ENCODE results near the gene SHISA5. TPM values are rescaled to one million over a fixed set of nuclear protein-coding genes. Genes with fewer than 3 reads are reported as not detected.
"Not testable (repeated sequence)": the region's sequence is repeated elsewhere in the genome, so short reads cannot be mapped to it uniquely, and the experiment has no call there.

Gene SHISA5
- total RNA-seq, 1 donor from 2014 or later = 244 TPM

GRCh38 chr3:48521635-48522034 lies 17.7 kb upstream of the SHISA5 start:
- intact Hi-C loops (cut with micrococcal nuclease) = no loop called here

GRCh38 chr3:48519277-48519643 lies 15.3 kb upstream of the SHISA5 start:
- intact Hi-C loops (cut with micrococcal nuclease) = no loop called here

DNA sequence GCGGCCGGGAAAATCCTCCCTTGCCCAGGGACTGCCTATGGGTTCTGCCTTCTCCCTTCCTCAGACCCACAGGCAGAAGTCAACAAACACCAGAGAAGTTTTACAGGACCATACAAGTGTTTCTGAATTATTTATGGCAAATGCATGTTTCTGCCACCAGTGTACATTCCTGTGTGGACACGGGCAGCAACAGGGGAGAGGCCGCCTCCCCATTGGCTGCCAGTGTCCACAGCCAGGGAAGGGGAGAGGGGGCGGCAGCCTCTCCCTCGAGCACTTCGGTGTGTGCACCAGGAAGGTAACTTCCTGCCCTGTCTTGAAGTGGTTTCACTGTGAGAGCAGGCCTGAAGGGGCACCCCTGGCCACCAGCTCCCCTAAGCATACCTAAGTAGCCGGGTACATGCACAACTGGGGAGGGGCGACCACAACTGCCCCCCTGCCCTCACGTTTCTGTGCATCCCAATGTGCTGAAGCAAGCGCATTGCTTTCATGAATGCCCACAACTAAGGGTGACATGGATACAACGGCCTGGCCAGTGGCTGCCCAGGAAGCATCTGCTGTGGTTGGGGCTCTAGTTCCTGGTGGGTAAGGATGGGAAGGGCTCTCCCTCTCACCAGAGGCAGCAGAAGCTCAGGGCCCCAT lies 14.8 kb upstream of the SHISA5 start:
- intact Hi-C loops (cut with micrococcal nuclease) = no loop called here

DNA sequence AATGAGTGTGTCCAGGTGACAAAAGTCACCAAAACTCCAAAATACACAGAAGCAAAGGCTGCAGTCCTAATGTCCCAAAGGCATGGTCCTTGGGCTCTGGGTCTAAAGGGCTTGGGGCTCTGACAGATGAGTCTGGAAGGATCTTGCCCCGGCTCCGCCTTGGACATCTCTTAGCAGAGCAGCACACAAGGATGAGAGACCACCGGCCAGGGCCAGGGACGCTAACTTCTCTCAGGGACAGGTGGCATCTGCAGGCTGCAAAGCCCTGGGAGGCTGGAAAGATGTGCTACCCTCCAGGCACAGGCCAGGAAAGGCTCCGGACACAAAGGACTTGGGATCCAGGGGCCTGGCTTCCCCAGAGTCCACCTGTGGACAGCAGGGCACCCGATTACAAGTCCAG lies 14.1 kb upstream of the SHISA5 start:
- intact Hi-C loops (cut with micrococcal nuclease) = no loop called here

- intact Hi-C loops (cut with micrococcal nuclease) = no loop called here
Observed at GRCh38 chr3:48516571-48516970, 12.6 kb upstream of the SHISA5 start.

DNA sequence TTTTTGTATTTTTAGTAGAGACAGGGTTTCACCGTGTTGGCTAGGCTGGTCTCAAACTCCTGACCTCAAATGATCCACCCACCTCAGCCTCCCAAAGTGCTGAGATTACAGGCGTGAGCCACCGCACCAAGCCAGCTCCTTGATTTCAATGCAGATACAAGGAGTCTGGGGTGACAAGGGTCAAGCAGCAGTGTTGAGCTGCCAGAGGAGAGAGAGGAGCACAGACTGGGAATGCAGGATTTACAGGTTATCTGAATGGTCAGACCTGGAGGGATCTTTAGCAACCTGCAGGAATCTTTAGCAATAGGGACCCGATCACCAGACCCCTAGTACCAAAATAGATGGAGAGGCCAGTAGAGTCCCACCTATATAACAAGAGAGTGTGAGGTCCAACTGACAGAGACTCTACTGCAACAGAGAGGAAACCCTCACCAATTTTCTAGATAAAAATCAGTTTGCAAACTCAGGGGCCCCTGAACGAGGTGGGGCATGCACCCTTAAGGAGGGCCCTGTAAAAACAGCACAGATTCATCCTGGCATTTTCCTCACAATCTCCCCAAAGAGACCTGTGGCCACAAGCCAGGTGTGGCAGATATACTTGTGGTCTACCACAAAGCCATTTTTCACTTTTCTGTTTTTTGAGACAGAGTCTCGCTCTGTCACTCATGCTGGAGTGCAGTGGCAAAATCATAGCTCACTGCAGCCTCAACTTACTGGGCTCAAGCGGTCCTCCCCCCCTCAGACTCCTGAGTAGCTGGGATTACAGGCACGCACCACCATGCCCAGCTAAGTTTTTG lies 10.7 kb upstream of the SHISA5 start:
- intact Hi-C loops (cut with micrococcal nuclease) = loop anchor here (1.0 kb wide), 3 partner anchors 7 to 48 kb away; a partner anchor contains a TSS

DNA sequence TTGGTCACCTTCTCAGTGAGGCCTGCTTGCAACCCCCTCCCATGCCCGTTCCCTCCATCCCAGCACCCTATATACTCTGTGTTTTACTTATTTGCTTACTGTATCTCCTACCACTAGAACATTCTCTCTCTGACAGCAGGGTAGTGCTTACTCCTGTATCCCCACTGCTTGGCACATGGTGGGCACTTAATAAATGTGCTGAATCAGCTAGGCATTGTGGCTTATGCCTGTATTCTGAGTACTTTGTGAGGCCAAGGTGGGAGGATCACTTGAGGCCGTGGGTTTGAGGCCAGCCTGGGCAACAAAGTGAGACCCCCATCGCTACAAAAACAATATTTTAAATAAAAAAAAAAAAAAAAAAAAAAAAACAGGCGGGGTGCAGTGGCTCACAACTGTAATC lies 7.6 kb upstream of the SHISA5 start:
- intact Hi-C loops (cut with micrococcal nuclease) = no loop called here

- intact Hi-C loops (cut with micrococcal nuclease) = loop anchor here (1.0 to 2.0 kb wide), 9 partner anchors 8 to 239 kb away; partner anchors contain the start of genes CCDC51 and TMA7
Observed at GRCh38 chr3:48507256-48508061, 3.5 kb upstream of the SHISA5 start.

DNA sequence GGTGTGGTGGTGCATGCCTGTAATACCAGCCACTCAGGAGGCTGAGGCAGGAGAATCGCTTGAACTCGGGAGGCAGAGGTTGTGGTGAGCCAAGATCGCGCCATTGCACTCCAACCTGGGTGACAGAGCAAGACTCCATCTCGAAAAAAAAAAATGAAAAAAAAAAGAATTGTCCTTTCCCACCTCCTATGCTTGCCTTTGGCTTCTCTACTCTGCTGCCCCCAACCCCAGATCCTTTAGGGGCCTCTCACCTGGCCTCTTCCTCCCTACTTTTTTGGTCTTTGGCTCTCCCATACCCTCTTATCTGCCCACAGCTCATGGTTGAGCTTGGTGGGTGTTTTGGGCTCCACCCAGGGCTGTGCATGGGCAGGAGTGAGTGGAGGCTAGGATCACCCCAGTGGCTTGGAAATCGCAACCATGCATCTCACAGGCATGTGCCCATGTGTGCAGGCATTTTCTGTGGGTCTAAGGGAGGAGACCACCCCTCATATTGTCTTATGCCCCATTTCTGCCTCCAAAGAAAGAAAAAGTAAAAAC lies 2.1 kb upstream of the SHISA5 start:
- intact Hi-C loops (cut with micrococcal nuclease) = loop anchor here (2.0 kb wide), 2 partner anchors 43 to 237 kb away; no protein-coding TSS in a partner anchor

GRCh38 chr3:48505146-48505545 lies 1.2 kb upstream of the SHISA5 start:
- intact Hi-C loops (cut with micrococcal nuclease) = no loop called here

DNA sequence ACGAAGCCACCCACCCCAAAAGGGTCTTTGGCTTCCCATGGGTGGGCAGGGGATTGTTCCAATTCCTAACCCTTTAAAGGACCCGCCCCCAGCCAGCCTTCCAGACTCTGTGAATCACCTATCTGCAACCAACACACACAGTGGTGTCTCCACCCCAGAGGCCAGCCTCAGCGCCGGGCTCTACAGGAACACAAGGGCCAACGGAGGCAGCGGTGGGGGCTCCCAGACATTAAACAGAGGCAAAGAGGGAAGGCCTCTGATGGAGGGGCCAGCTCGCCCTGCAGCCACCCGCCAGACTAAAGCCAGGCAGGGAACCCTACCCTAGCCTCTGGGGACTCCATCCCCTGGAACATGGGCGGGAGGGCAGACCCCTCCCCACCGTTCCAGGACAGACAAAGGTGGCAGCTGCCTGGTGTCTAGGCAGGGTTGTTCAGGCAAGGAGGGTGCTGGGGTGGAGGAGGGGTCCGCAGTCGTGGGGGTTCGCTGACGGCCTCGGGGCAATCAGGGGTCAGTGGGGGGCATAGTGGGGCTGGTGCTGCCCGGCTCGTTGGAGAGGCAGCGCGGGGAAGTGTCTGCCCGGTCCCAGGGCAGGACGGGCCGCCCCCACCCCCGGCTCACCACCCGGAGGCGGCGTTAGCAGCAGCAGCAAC lies 448 bp downstream of the SHISA5 start:
- intact Hi-C loops (cut with micrococcal nuclease) = no loop called here

DNA sequence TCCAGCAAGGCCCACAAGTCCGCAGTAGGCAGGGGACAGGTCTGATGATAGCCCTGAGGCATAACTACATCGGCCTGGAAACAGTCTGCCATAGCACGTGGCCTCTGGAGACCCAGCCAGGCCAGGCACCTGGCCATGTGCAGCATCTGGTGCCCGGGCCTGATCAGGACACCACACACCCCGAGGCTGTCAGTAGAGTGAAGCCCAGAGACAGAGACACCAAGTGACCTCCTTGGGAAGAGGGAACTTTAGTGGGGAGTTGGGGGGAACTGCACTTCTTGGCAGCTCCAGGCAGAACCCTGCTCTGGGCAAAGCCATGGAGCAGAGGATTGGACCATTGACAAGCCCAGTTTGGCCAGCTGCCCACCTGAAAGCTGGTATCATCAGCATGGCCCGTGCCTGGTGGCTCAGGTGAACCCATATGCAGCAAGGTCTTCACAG lies 1.2 kb downstream of the SHISA5 start:
- intact Hi-C loops (cut with micrococcal nuclease) = no loop called here

DNA sequence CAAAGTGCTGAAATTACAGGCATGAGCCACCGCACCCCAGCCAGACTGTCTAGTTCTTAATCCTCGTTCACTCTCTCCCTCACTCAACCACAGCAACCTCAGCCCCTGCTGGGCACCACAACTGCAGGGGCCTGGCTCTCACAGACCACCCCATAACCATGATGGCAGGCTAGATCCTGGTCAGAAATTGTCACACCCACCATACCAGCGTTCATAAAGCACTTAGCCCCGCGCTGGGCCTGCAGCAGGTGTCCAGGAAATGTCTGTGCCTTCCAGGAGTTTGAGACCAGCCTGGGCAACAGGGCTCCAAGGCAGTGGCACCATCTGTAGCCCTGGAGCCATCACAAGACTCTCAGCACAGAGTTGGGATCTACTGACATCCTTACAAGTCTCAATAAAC lies 1.9 kb downstream of the SHISA5 start:
- intact Hi-C loops (cut with micrococcal nuclease) = no loop called here

DNA sequence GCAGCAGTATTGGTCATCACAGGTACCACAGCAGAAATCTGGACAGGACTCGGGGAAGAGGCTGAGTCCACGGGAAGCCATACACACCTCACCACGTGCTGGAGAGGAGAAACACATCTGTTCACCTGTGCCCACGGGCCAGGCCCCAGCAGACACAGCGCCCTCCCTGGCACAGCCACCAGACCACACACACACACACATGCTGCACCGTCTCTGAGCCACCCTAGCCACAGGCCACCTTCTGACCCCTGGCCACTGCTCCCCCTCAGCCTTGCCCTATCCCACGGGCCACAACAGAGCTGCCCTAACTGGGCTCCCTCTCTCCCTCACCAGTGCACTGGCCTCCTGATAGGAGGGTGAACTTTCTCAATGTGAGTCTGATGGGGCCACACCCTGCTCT lies 2.8 kb downstream of the SHISA5 start:
- intact Hi-C loops (cut with micrococcal nuclease) = no loop called here

GRCh38 chr3:48500656-48501055 lies 3.3 kb downstream of the SHISA5 start:
- intact Hi-C loops (cut with micrococcal nuclease) = no loop called here

DNA sequence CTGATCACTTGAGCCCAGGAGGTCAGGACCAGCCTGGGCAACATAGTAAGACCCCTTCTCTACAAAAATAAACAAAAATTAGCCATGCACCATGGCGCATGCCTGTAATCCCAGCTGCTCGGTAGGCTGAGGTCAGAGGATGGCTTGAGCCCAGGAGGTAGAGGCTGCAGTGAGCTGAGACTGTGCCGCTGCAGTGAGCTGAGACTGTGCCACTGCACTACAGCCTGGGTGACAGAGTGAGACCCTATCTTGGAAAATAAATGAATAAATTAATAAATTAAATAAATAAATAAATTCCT lies 10.8 kb downstream of the SHISA5 start:
- intact Hi-C loops (cut with micrococcal nuclease) = no loop called here

DNA sequence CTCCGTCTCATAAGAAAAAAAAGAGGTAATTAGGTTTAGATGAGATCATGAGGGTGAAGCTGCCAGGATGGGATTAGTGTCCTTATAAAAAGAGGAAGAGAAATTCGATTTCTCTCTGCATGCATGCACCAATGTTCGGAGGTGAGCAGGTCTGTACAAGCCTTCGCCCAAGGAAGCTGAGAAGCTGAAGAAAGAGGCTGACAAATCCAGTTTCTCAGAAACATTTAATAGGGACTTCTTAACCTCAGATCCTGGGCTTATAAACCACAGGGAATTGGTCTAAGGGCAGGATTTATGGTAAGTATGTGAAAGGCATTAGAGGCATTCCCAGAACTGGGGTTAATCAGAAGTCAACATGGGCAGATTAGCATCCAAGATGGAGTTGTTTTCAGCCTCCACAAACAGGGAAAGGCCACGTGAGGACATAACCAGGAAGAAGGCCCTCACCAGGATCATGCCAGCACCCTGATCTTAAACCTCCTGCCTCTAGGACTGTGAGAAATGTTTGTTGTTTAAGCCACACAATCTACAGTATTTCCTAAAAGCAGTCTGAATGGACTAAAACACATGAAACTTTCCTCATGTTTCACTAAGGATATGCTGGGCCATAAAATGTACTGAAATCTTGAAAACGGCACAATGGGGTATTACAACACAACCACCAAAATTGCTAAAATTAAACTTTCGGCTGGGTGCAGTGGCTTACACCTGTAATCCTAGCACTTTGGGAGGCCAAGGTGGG lies 11.3 kb downstream of the SHISA5 start:
- intact Hi-C loops (cut with micrococcal nuclease) = no loop called here

- intact Hi-C loops (cut with micrococcal nuclease) = no loop called here
Observed at GRCh38 chr3:48486952-48487351, 17.0 kb downstream of the SHISA5 start.

DNA sequence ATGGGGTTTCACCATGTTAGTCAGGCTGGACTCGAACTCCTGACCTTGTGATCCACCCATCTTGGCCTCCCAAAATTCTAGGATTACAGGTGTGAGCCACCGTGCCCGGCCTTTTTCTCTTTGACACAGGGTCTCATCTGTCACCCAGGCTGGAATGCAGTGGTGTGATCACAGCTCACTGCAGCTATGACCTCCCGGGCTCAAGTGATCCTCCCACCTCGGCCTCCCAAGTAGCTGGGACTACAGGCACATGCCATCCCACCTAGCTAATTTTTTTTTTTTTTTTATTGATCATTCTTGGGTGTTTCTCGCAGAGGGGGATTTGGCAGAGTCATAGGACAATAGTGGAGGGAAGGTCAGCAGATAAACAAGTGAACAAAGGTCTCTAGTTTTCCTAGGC lies 21.2 kb downstream of the SHISA5 start:
- intact Hi-C loops (cut with micrococcal nuclease) = not testable (repeated sequence)

DNA sequence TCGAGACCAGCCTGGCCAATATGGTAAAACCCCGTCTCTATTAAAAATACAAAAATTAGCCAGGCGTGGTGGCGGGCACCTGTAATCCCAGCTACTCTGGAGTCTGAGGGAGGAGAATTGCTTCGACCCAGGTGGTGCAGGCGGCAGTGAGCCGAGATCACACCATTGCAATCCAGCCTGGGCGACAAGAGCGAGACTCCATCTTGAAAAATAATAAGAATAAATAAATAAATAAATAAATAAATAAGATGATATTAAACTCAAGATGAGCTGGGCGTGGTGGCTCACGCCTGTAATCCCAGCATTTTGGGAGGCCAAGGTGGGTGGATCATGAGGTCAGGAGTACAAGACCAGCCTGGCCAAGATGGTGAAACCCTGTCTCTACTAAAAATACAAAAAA lies 23.1 kb downstream of the SHISA5 start:
- intact Hi-C loops (cut with micrococcal nuclease) = not testable (repeated sequence)
